ENCODE data around the gene FBXL17.

The FBXL17 gene

GRCh38 chr5:108251350-108251749 lies 130.5 kb downstream of the FBXL17 start:
- no peak for DNase-seq (ENCODE audit: extremely low read depth in 1 of 2, low read depth in 1 of 2)

GRCh38 chr5:108249785-108250426 lies 132.0 kb downstream of the FBXL17 start:
- no peak for DNase-seq (ENCODE audit: extremely low read depth in 1 of 2, low read depth in 1 of 2)

- DNase-seq (ENCODE audit: extremely low read depth in 1 of 2, low read depth in 1 of 2) = no peak
Observed at GRCh38 chr5:108249095-108249784, 132.7 kb downstream of the FBXL17 start.

- DNase-seq (ENCODE audit: extremely low read depth in 1 of 2, low read depth in 1 of 2) = no peak
Observed at GRCh38 chr5:108238936-108239887, 142.7 kb downstream of the FBXL17 start.

- DNase-seq (ENCODE audit: extremely low read depth in 1 of 2, low read depth in 1 of 2) = no peak
Observed at GRCh38 chr5:108238461-108238860, 143.4 kb downstream of the FBXL17 start.

GRCh38 chr5:108233617-108234155 lies 148.2 kb downstream of the FBXL17 start:
- DNase-seq (ENCODE audit: extremely low read depth in 1 of 2, low read depth in 1 of 2) = no peak

- DNase-seq (ENCODE audit: extremely low read depth in 1 of 2, low read depth in 1 of 2) = no peak
Observed at GRCh38 chr5:108232805-108233204, 149.1 kb downstream of the FBXL17 start.

- DNase-seq (ENCODE audit: extremely low read depth in 1 of 2, low read depth in 1 of 2) = no peak
Observed at GRCh38 chr5:108222011-108222410, 159.9 kb downstream of the FBXL17 start.

- no peak for DNase-seq (ENCODE audit: extremely low read depth in 1 of 2, low read depth in 1 of 2)
Observed at GRCh38 chr5:108220834-108221233, 161.1 kb downstream of the FBXL17 start.

- DNase-seq (ENCODE audit: extremely low read depth in 1 of 2, low read depth in 1 of 2) = no peak
Observed at GRCh38 chr5:108216890-108217289, 165.0 kb downstream of the FBXL17 start.

GRCh38 chr5:108214857-108215256 lies 167.0 kb downstream of the FBXL17 start:
- no peak for DNase-seq (ENCODE audit: extremely low read depth in 1 of 2, low read depth in 1 of 2)

- no peak for DNase-seq (ENCODE audit: extremely low read depth in 1 of 2, low read depth in 1 of 2)
Observed at GRCh38 chr5:108212775-108213346, 169.0 kb downstream of the FBXL17 start.

- DNase-seq (ENCODE audit: extremely low read depth in 1 of 2, low read depth in 1 of 2) = no peak
Observed at GRCh38 chr5:108206707-108207106, 175.2 kb downstream of the FBXL17 start.

GRCh38 chr5:108201721-108202120 lies 180.2 kb downstream of the FBXL17 start:
- no peak for DNase-seq (ENCODE audit: extremely low read depth in 1 of 2, low read depth in 1 of 2)

GRCh38 chr5:108196276-108196675 lies 185.6 kb downstream of the FBXL17 start:
- DNase-seq (ENCODE audit: extremely low read depth in 1 of 2, low read depth in 1 of 2) = no peak

GRCh38 chr5:108193021-108193795 lies 188.7 kb downstream of the FBXL17 start:
- no peak for DNase-seq (ENCODE audit: extremely low read depth in 1 of 2, low read depth in 1 of 2)

GRCh38 chr5:108184940-108185339 lies 197.0 kb downstream of the FBXL17 start:
- no peak for DNase-seq (ENCODE audit: extremely low read depth in 1 of 2, low read depth in 1 of 2)

- DNase-seq (ENCODE audit: extremely low read depth in 1 of 2, low read depth in 1 of 2) = no peak
Observed at GRCh38 chr5:108181975-108182374, 199.9 kb downstream of the FBXL17 start.

- no peak for DNase-seq (ENCODE audit: extremely low read depth in 1 of 2, low read depth in 1 of 2)
Observed at GRCh38 chr5:108174286-108174685, 207.6 kb downstream of the FBXL17 start.

GRCh38 chr5:108171759-108172158 lies 210.1 kb downstream of the FBXL17 start:
- no peak for DNase-seq (ENCODE audit: extremely low read depth in 1 of 2, low read depth in 1 of 2)

Data from activated CD8-positive, alpha-beta memory T cell treated with anti-CD3 and anti-CD28 coated beads for 1 hour (primary cell).